NCI-H460 (cell line): Measurements from ENCODE around the gene GPR18. TPM values are rescaled to one million over a fixed set of nuclear protein-coding genes. Genes with fewer than 3 reads are reported as not detected.
"Not testable (repeated sequence)": the region's sequence is repeated elsewhere in the genome, so short reads cannot be mapped to it uniquely, and the experiment has no call there.

Experiments used
- DNase-seq: peaks from one replicate; pipeline ENCODE4 v3.0.0-alpha.2; 2016; ENCODE audit warnings: low read depth; ENCODE audit errors: extremely low read depth
- total RNA-seq: library from RNA; depleted of rRNA; stranded (reverse); fragments of >200 nt; shearing (Covaris generic); gene quantifications from 2 replicates; pipeline ENCODE4 v1.2.3, GENCODE V29; 2014

Gene GPR18
- total RNA-seq, 1 experiment from 2014 or later: not detected

DNA sequence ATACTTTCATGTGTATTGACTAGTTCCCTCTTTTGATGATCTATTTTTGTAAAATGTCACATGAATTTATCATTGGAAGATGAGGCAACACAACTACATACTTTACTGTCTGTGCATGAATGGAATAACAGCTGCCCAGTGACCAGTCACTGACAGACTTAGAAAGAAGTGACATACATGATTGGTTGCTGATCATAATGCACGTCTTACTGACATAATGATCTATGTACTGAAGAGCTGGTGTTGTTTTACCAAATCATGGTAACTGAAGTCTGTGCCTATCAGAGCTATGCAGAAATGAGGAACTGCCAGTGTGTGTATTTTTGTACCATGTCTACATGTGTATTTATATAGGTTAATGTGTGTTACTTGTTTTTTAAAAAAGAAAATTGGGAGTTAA lies 26.5 kb downstream of the GPR18 start:
- no peak for DNase-seq

GRCh38 chr13:99230991-99231390 lies 27.2 kb downstream of the GPR18 start:
- no peak for DNase-seq

DNA sequence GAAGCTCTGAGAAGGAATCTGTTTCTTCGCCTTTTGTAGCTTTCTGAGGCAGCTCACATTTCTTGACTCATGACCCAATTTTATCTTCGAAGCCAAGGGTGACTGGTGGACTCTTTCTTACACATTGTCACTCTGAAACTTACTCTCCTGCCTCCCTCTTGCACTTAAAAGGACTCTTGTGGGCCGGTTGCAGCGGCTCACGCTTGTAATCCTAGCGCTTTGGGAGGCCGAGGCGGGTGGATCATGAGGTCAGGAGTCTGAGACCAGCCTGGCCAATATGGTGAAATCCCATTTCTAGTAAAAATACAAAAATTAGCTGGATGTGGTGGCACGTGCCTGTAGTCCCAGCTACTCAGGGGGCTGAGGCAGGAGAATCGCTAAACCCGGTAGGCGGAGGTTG lies 27.6 kb downstream of the GPR18 start:
- not testable (repeated sequence) for DNase-seq

DNA sequence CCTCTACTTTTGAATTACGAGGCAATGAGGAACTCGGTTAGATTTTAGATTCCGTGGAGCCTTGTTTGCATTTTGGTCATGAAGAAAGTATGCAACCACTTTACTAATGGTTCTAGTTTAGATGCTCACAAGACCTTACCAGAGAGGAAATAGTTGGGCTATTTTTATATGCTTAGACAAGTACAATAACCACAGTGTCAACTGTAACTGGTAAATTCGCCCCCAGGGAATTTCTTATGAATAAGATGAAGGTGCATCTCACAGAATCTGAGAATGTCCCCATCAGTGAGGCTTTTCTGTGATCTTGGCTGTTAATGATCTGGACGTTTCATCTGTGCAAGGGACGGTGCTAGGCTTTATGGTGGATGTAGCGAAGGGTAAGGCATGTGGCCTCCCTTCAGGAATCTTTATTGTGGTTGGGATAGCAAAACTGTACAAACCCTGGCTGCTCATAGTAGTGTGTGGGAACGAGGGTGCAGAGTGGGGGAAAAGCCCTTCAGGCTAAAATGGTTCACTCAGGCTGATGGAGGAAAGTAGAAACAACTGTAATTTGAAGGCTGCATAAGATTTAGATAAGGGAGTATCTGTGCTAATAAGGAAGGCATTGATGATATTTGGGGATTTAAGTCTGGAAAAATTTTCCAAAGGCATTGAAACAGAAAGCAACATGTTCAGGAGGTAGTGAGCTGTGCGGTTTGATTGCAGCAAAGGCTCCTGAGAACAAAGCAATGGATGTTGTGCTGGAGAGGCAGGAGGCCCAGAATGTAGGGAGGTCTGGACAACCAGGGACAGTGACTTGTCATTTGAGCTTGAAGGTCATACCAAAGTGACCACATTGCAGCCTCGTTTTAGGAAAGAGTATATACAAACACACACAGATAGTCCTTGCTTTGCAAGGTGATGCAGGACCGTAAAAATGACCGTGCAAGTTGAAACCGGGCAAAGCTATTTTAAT lies 29.2 kb downstream of the GPR18 start:
- DNase-seq: no peak

GRCh38 chr13:99227909-99228688 lies 30.1 kb downstream of the GPR18 start:
- DNase-seq: no peak

- no peak for DNase-seq
Observed at GRCh38 chr13:99227331-99227900, 30.8 kb downstream of the GPR18 start.

DNA sequence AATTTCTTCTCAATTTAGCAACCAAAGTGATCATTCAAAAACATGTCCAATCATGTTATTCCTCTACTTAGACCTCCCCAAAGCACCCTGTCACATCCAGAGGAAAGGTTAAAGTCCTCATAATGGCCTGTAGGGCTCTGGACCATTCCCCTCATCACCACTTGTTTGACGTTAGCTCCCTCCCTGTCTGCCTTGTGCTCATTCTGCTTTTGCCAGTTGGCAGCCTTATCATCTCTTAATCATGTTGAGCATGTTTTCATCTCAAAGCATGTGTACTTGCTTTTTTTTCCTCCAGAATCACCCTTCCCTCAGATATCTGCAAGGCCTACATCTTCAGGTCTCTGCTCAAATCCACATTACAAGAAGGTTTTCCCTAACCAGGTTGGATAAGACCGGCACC lies 31.7 kb downstream of the GPR18 start:
- DNase-seq: no peak

- no peak for DNase-seq
Observed at GRCh38 chr13:99225078-99225477, 33.1 kb downstream of the GPR18 start.

DNA sequence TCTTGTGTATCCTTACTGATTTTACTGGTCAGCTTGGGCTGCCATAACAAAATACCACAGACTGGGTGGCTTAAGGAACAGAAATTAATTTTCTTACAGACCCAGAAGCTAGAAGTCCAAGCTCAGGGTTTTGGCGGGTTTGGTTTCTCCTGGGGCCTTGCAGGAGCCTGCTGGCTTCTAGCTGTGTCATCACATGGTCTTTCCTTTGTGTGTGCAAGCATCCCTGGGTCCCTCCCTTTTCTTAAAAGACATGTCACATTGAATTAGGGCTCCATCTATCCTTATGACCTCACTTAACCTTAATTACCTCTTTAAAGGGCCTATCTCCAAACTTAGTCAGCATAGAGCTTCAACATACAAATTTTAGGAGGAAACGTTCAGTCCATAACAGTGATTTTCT lies 34.2 kb downstream of the GPR18 start:
- DNase-seq: no peak

DNA sequence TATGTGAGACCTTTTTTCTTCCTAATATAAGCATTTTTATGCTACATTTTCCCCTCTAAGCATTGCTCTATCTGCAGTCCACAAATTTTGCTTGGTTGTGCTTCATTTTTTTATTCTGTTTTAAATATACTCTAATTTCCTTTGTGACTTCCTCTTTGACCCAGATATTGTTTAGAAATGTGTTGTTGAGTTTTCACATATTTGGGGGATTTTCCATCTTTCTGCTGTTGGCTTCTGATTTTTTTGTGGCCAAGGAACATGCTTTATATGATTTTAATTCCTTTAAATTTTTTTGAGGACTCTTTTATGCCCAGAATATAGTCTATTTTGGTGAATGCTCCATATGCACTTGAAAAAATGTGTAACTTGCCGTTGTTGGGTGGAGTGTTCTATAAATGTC lies 34.6 kb downstream of the GPR18 start:
- no peak for DNase-seq

DNA sequence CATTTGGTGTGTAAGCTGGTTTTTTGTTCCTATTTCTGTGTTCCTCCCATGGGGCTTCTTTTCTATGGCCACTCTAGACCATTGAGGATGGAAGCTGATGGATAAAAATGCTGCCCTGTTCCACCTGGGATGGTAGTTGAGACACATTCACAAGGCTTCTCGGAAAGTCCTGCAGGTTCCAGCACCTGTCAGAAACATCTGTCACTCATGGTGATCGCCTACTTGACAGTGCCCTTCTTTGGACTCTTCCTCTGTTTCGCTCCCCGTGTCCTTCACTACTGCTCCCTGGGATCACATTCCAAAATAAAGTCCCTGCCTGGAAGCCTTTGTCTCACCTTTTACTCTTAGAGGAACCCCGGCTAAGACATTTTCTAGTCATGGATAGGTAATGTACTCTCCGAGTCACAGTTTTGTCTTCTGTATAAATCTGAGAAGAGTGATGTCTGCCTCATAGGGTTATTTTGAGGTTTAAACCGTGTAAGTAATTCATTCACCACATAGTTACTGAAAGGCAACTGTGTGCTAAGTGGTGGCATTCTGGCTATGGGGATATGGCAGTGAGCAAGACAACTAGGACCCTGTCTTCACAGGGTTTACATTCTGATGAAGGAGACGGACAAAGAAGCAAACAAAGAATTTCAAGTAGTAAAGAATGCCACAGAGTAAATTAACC lies 36.5 kb downstream of the GPR18 start:
- no peak for DNase-seq

DNA sequence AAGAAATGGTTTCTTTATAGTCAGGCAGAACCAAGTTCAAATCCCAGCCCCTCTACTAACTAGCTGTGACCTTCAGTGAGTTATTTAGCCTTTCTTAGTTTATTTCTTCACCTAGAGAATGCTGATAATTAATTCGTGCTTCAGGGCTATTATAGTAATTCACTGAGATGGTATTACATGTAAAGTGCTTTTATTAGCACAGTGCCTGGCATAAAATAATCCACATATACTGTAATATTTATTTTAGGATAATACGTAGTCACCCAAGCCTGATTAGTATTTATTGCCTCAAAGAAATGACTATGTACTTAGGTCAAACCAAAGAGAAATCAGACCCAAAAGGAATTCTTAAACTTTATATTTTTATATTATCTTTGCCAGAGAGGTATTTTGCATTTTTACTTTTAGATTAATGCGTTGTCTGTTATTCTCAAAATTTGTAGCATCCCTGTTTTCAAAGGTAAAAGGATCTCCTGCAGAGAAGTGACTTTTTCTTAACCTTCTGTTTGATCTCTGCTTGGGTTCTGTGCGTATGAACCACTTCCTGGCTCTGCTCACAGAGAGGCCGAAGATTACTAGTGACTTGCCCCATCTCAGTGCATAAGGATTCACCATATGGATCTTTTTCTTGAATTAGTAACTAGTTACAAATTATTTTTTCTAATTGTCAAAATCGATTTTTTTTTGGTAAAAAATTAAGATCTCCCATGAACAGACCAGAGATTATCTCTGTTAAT lies 37.8 kb downstream of the GPR18 start:
- no peak for DNase-seq

DNA sequence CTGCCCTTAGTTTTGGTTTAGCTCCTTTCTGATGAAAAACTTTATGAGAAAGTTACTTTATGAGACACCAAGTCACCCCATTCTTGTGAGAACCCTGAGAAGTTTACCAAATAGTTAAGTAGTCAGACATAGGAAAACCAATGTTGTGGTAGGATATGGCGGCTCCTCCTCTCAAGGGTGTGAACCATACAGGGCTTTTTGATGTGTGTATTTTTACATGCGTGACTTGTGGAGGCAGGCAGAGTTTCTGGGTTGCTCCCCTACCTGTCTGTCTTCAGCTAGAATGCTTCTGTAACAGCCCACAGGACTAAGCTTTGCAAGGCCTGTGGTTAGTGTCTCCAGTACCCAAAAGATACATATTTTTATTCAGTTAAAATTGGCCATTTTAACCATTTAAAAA lies 39.2 kb downstream of the GPR18 start:
- DNase-seq: no peak

GRCh38 chr13:99218545-99218944 lies 39.6 kb downstream of the GPR18 start:
- DNase-seq: no peak

DNA sequence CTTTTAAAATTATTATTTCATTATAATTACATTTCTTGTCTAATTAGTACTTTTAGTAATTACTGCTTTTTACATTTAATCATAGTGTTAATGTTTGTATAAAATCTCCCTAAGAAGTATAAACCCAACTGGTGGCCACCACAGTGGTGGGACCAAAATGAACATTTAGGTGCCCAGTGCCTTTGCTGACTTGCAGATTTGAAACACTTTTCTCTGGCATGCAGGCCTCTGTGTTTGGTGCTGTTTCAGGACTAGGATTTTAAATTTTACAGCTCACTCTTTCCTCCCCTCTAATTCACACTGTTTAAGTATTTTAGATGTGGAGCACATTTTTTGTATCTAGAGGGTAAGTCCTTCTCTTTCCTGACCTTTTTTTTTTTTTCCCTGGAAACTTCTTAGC lies 40.1 kb downstream of the GPR18 start:
- DNase-seq: no peak

GRCh38 chr13:99217461-99218110 lies 40.6 kb downstream of the GPR18 start:
- no peak for DNase-seq

DNA sequence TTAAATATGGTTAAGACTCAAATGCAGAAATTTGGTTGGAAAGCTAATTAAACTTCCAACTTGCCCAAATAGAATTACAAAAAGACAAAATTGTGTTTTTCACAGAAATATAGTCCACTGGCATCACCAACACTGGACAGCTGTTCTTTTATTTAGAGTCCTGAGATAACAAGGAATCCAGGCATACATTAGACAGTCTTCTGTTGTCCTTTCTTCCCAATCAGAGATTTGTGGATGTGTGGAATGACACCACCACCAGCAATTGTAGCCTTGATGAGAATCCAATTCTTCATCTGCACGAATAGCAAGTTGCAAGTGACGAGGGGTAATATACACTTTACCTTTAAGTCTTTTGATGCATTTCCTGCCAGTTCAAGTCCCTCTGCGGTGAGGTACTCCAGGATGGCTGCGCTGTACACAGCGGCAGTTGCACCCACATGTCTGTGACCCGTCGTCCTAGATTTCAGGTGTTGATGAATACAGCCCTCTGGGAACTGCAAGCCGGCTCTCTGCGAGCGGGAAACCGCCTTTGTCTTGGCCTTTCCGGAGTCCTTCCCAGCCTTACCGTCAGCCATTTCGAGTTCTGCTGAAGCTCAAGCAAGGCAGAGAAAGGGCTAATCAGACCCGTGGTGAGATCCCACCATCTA lies 42.9 kb downstream of the GPR18 start:
- DNase-seq: no peak

GRCh38 chr13:99214731-99215130 lies 43.4 kb downstream of the GPR18 start:
- DNase-seq: no peak

DNA sequence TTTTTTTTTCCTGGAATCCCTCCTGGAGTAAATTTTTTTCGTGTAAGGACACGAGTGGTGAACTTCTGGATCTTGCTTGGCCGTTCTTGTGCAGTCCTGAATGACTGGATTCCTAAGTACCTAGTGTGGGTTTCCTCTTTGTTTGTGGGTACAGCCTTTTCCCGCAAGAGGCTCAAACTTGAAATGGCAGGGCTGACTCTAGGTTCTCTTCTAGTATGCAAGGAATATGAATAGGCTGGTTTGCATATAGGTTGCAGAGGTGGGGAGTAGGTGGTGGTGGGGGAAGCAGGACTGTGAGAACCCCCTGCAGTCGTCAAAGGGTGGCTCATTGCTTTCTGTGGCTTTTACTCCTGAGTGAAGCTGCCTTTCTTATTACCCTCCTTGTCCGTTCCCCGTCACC lies 43.9 kb downstream of the GPR18 start:
- no peak for DNase-seq
